ENCODE data around the gene CYP2W1.

CYP2W1 gene

DNA sequence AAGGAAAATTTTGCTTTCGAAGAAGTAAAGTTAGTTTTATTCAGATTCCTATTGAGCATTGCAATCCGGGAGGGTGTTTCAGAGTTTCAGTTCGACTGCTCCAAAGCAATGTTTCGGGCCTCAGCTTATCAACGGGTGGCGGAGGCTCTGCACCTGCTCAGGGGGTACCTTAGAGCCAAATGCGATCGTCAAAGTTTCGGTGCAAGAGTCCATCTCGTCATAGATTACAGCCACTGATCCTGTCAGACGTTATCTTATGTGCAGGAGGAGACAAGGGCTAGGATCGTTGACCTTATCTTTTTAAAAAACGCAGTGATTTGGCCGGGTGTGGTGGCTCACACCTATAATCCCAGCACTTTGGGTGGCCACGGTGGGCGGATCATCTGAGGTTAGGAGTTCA lies 3.8 kb upstream of the CYP2W1 start:
- ATAC-seq (no peak), DNase-seq (no peak)
- H3K27ac Mint-ChIP-seq: no peak overlapping the region
- H3K27me3 Mint-ChIP-seq: no peaks in the 10 kb centered on the region
- H3K4me1 Mint-ChIP-seq: peaks cover 7% of the 10 kb centered on the region
- peaks cover 5% of the 10 kb centered on the region for H3K36me3 Mint-ChIP-seq (ENCODE audit: low read depth)
- H3K9me3 Mint-ChIP-seq: no peaks in the 10 kb centered on the region
- no peak overlapping the region for H3K4me3 Mint-ChIP-seq

DNA sequence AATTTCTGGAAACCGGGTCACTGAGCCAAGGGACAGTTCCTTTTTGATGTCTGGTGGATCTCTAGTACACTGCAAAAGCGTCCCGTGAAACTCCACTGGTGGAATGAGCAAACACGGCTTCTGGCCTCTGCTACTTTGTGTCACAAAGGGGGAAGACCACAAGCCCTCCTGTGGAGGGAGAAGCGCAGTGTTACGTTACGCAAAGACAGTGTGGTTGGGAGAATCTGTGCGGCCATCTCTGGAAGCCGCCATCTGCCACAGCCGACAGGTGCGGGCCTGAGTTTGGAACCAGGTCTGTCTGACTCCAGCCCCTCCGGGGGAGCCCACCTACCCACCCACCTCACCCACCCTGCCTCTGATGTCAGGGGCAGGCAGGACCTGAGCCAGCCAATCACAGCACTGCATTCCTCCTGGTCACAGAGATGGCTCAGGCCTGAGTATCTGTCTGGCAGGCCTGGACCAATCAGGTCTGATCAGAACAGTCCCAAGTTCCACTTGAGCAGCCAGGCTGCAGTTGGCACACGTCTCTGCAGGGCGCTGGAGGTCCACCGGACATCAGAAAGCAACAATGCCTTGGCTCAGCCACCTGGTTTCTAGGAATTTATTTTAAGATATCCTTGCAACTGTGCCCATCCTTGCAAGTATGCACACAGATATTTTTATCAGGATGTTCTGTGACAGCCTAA lies 3.0 kb upstream of the CYP2W1 start:
- Mint-ChIP-seq H3K36me3 (ENCODE audit: low read depth) (no peaks in the 10 kb centered on the region), H3K4me3 (no peak overlapping the region), H3K9me3 (no peaks in the 10 kb centered on the region), H3K27me3 (no peaks in the 10 kb centered on the region), H3K27ac (no peak overlapping the region), H3K4me1 (no peaks in the 10 kb centered on the region)
- ATAC-seq (no peak), DNase-seq (no peak)

DNA sequence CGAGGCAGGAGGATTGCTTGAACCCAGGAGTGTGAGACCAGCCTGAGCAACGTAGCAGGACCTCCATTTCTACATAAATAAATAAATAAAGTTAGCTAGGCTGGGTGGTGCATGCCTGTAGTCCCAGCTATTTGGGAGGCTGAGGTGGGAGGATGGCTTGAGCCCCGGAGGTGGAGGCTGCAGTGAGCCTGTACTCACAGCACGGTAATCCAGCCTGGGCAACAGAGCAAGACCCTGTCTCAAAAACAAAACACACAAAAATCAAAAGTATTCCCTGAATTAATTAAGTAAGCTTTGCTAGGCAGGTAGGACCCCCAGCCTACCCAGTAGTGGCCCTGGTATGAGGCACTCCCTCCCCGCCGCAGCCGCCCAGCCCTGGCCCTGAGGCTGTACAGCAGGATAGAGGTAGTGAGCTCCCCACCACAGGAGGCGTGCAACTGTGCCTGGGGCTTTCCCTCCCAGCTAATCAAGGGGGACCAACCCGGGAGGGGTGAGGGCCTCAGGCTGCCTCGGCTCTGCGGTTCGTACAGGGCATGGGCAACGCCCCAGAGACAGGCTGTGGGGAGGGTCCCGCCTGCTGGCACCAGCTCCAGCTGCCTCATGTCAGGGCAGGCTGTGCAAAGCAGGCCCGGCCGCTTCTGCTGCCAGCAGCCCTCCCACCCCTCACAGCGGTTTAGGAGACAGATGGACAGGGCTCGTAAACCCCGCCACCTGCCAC lies 1.0 kb upstream of the CYP2W1 start:
- H3K4me1 Mint-ChIP-seq: no peaks in the 10 kb centered on the region
- H3K27ac Mint-ChIP-seq: no peak overlapping the region
- H3K4me3 Mint-ChIP-seq: no peak overlapping the region
- H3K36me3 Mint-ChIP-seq (ENCODE audit: low read depth): no peaks in the 10 kb centered on the region
- no peaks in the 10 kb centered on the region for H3K9me3 Mint-ChIP-seq
- peaks cover 3% of the 10 kb centered on the region for H3K27me3 Mint-ChIP-seq
- DNase-seq: no peak
- no peak for ATAC-seq

DNA sequence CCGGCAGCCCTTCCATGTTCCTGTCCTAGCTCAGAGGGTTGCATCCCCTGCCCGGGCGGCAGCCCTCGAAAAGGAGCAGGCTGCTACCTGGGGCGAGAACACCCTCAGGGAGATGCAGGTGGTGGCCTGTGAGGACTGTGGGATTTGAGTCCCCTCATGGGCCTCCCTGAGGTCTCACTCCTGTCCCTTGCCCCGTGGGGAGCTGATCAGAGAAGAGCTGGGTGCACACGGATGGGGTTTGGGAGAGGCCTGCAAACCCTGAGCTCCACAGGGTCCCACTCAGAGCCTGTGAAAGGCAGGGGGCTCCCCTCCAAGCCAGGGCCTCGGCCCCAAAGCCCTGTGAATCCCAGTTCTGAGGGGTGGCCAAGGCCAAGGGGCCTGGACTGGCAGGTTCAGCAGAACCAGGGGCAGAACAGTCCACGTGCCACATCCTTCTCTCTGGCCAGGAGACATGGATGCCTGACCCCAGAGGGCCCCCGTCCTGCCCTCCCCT lies 424 bp upstream of the CYP2W1 start:
- Mint-ChIP-seq H3K4me3 (no peak overlapping the region), H3K4me1 (no peaks in the 10 kb centered on the region), H3K27me3 (peaks cover 3% of the 10 kb centered on the region), H3K9me3 (no peaks in the 10 kb centered on the region), H3K27ac (no peak overlapping the region), H3K36me3 (ENCODE audit: low read depth) (no peaks in the 10 kb centered on the region)
- DNase-seq (no peak), ATAC-seq (no peak)

DNA sequence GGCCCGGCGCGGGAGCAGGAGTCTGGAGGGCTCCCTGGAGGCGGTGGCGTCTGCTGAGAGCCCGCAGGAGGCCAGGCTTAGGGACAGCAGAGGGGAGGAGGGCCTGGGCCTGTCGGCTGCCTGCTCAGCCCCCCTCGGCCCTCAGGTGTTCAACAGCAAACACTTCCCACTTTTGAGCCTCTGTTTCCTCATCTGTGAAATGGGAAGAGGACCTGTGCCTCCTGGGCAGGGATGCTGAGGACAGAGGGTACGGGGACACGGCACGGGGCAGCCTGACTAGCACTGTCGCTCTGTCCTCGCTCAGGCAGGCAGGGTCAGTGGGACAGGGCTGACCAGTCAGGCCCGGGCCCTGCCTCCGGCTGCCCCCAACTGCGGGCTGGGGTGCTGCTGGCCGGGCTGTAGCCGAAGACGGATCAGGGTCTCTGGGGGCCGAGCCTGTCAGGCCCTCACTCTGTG lies 663 bp downstream of the CYP2W1 start:
- DNase-seq (no peak), ATAC-seq (no peak)
- Mint-ChIP-seq H3K4me3 (no peak overlapping the region), H3K27me3 (peaks cover 3% of the 10 kb centered on the region), H3K9me3 (no peaks in the 10 kb centered on the region), H3K4me1 (no peaks in the 10 kb centered on the region), H3K36me3 (ENCODE audit: low read depth) (no peaks in the 10 kb centered on the region), H3K27ac (no peak overlapping the region)

DNA sequence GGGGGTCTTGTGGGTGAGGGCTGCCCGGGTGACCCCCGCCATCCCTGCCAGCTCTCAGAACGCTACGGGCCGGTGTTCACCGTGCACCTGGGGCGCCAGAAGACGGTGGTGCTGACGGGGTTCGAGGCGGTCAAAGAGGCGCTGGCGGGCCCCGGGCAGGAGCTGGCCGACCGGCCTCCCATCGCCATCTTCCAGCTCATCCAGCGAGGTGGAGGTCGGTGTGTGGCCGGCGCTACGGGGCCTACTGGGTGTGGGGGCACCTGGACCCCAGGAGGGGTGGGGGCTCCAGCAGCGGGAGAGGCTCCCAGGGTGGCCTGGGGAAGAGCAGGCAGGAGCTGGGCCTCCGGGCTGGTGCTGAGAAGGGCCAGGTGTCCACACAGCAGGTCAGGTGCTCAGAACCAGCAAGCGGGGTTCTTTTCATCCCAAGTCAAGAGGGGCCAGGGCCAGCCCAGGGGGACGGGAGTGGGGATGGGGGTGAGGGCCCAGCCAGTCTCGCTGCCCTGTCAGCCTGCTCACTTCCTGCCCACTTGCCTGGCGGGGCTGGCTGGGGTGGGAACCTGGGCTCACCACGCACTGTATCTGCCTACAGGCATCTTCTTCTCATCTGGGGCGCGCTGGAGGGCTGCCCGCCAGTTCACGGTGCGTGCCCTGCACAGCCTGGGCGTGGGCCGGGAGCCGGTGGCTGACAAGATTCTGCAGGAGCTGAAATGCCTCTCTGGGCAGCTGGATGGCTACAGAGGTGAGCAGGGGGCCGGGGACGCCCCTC lies 1.6 kb downstream of the CYP2W1 start:
- ATAC-seq: no peak
- Mint-ChIP-seq H3K9me3 (no peaks in the 10 kb centered on the region), H3K27ac (no peak overlapping the region), H3K36me3 (ENCODE audit: low read depth) (no peaks in the 10 kb centered on the region), H3K4me3 (no peak overlapping the region), H3K4me1 (no peaks in the 10 kb centered on the region), H3K27me3 (peaks cover 3% of the 10 kb centered on the region)
- no peak for DNase-seq

DNA sequence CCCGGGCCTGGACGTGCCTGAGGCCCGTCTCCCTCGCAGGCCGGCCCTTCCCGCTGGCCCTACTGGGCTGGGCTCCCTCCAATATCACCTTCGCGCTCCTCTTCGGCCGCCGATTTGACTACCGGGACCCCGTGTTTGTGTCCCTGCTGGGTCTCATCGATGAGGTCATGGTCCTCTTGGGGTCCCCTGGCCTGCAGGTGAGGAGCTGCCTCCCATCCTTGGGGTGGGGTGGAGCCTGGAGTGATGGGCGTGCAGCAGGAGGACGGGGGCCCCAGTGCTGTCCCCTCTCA lies 2.1 kb downstream of the CYP2W1 start:
- Mint-ChIP-seq H3K27ac (no peak overlapping the region), H3K4me3 (no peak overlapping the region), H3K9me3 (no peaks in the 10 kb centered on the region), H3K4me1 (no peaks in the 10 kb centered on the region), H3K27me3 (peaks cover 3% of the 10 kb centered on the region), H3K36me3 (ENCODE audit: low read depth) (no peaks in the 10 kb centered on the region)
- ATAC-seq (no peak), DNase-seq (no peak)

DNA sequence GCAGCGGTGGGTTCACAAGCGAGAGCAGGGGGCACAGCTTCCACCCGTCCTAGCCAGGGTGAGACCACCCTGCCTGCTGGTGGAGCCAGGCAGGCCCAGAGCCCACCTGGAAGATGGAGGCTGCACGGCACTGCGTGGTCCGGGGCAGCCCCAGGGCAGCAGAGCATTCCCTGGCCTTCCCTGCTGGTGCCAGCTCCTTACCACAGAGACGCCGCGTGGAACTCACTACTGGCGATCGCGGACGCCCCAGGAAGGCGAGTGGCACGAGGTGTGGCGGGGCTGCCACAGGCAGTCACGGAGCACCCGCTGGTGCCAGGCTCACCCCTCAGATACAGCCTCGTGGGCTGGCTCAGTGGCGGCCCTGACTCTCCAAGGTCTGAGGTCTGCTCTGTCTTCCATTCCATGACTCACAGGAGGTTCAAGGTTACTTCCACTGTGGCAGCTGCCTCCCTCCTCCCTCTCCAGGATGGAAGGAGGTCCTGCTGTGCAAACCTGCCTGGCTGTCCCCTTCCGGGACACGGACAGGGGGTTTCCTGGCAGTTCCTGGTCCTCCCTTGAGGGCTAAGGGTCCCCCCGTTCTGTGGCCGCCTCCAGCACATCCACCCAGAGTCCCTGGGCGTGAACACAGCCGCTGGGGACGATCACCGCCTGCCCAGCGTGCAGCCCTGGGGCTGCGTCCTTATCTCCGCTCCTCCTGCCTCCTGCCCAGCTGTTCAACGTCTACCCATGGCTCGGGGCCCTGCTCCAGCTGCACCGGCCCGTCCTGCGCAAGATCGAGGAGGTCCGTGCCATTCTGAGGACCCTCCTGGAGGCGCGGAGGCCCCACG lies 3.1 kb downstream of the CYP2W1 start:
- ATAC-seq: no peak
- Mint-ChIP-seq H3K27ac (no peak overlapping the region), H3K27me3 (peaks cover 3% of the 10 kb centered on the region)

DNA sequence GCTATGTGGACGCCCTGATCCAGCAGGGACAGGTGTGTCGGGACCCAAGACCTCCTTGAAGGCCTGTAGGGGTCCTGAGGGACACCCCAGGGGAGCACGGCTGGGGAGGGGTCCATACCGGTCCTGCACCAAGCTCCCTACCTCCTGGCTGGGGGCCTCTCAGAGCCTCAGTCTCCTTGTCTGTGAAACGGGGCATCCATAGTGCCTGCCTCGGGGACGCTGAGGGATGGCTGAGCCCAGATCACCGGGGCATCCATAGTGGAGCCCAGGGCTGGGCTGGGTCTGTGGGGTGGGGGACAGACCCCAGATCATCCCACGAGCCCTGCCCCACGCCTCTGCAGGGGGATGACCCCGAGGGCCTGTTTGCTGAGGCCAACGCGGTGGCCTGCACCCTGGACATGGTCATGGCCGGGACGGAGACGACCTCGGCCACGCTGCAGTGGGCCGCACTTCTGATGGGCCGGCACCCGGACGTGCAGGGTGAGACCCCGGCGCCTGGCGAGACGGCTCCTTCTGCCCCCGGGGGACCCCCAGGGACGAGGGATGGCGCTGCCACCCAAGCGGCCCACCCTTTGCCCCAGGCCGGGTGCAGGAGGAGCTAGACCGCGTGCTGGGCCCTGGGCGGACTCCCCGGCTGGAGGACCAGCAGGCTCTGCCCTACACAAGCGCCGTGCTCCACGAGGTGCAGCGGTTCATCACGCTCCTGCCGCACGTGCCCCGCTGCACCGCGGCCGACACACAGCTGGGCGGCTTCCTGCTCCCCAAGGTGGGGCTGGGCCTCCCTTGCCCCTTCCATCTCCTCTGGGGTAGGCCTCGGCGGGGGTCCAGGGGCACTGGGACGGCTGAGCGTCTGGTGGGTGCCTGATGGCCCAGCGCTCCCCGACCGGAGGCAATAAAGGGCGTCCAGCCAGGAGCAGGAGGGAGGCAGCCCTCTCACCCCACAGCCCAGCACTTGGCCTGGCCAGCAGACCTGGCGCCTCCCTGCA lies 4.1 kb downstream of the CYP2W1 start:
- ATAC-seq: no peak

More for the DNA sequence above, 3.1 kb downstream of the CYP2W1 start:
- Mint-ChIP-seq H3K4me1 (no peaks in the 10 kb centered on the region), H3K36me3 (ENCODE audit: low read depth) (no peaks in the 10 kb centered on the region), H3K4me3 (no peak overlapping the region), H3K9me3 (no peaks in the 10 kb centered on the region)
- no peak for DNase-seq

DNA sequence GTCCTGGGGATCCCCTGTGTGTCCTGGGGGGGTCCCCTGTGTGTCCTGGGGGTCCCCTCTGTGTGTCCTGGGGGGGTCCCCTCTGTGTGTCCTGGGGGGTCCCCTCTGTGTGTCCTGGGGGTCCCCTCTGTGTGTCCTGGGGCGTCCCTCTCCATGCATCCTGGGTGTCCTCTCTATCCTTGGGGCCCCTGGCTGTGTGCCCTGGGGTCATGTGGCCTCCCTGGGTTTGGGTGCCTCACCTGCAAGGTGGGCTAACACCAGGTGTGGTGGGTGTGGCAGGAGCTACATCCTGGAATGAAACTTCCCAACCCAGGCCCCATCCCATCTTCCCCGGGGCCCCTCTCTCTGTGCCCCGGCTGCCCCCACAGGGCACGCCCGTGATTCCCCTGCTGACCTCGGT lies 4.9 kb downstream of the CYP2W1 start:
- H3K27ac Mint-ChIP-seq: no peak overlapping the region
- ATAC-seq (no peak), DNase-seq (no peak)
- no peaks in the 10 kb centered on the region for H3K9me3 Mint-ChIP-seq
- H3K4me1 Mint-ChIP-seq: peaks cover 2% of the 10 kb centered on the region
- H3K4me3 Mint-ChIP-seq: no peak overlapping the region
- H3K36me3 Mint-ChIP-seq (ENCODE audit: low read depth): no peaks in the 10 kb centered on the region
- peaks cover 3% of the 10 kb centered on the region for H3K27me3 Mint-ChIP-seq

More for the DNA sequence above, 4.1 kb downstream of the CYP2W1 start:
- Mint-ChIP-seq H3K27me3 (peaks cover 3% of the 10 kb centered on the region), H3K36me3 (ENCODE audit: low read depth) (no peaks in the 10 kb centered on the region), H3K4me3 (no peak overlapping the region), H3K9me3 (no peaks in the 10 kb centered on the region), H3K27ac (no peak overlapping the region), H3K4me1 (no peaks in the 10 kb centered on the region)
- DNase-seq: no peak

DNA sequence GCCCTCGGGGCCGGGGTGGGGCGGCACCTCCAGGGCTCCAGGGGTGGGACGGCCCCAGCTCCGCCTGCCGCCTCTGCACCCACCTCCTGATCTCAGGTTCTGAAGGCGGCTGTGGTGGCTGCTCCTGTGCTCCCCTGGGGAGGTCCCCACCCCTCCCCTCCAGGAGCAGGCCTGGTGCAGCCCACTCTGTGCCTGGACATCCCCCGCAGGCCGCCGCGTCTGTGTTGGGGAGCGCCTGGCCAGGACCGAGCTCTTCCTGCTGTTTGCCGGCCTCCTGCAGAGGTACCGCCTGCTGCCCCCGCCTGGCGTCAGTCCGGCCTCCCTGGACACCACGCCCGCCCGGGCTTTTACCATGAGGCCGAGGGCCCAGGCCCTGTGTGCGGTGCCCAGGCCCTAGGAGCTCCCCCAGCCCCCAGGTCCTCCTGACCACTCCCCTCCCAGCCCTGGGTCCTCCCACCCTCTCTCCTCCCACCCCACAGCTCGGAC lies 5.5 kb downstream of the CYP2W1 start:
- Mint-ChIP-seq H3K27me3 (peaks cover 3% of the 10 kb centered on the region), H3K36me3 (ENCODE audit: low read depth) (no peaks in the 10 kb centered on the region), H3K4me1 (peaks cover 5% of the 10 kb centered on the region), H3K9me3 (no peaks in the 10 kb centered on the region), H3K4me3 (no peak overlapping the region), H3K27ac (no peak overlapping the region)
- DNase-seq (no peak), ATAC-seq (no peak)

DNA sequence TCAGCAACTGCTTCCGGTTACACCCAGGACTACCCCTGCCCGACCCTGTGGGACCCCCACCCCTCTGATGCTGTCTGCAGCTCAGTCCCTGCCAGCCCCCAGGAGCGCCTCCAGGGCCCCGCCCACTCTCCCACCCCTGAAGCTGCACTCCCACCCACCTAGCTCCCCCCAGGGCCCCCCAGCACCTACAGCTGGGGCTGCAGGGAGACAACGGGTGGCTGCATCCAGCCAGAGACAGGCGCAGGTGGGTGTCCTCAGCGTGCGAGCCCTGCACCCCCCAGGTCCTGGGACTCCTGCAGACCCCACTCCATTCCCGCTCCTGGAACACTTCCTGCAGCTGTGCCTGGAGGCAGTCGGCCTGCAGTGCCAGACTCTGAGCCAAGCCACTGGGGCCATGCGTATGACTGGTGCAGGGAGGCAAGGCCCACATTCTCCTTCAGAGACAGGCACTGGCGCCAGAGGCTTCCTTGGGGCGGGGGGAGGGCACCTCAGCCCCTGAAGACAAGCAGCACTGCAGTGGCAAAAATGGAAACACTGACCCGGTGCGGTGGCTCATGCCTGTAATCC lies 6.1 kb downstream of the CYP2W1 start:
- Mint-ChIP-seq H3K9me3 (no peaks in the 10 kb centered on the region), H3K27ac (no peak overlapping the region), H3K4me3 (no peak overlapping the region), H3K36me3 (ENCODE audit: low read depth) (no peaks in the 10 kb centered on the region), H3K4me1 (peaks cover 5% of the 10 kb centered on the region), H3K27me3 (peaks cover 3% of the 10 kb centered on the region)
- DNase-seq: no peak
- no peak for ATAC-seq

DNA sequence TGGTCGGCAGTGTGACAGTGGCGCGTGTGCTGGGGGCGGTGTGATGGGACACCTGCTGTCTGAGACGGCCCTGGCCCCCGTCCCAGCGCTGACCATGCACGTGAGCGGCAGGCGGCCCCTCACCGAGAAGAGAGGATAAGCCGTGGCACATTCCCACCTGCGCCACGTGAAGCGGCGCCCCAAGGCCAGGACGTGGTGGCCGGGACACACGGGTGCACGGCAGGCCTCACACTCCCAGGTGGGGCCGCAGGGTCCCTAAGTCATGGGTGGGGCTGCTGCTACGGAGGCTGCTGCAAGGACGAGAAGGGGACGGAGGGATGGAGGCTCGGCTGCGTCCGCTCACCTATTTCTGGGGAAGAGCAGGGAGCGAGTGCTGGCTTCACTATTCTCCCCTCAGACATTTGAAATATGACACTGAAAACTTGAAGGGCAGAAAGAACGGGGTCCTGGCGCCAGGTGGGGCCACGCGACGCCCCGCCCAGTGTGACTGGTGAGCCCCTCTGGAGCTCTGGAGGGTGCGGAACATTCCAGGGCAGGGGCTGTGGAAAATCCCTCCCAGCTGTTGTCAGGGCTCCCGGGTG lies 7.5 kb downstream of the CYP2W1 start:
- H3K4me1 Mint-ChIP-seq: peaks cover 5% of the 10 kb centered on the region
- H3K27me3 Mint-ChIP-seq: peaks cover 3% of the 10 kb centered on the region
- H3K27ac Mint-ChIP-seq: no peak overlapping the region
- no peaks in the 10 kb centered on the region for H3K36me3 Mint-ChIP-seq (ENCODE audit: low read depth)
- ATAC-seq: no peak
- no peak for DNase-seq
- no peaks in the 10 kb centered on the region for H3K9me3 Mint-ChIP-seq
- H3K4me3 Mint-ChIP-seq: no peak overlapping the region

All from activated naive CD8-positive, alpha-beta T cell treated with anti-CD3 and anti-CD28 coated beads, Interleukin-2, amount 50 U/mL, for 24 hours (primary cell).